Mucosa of rectum (tissue), 2 donors: ENCODE data around the gene PTOV1.

Experiments used
- H3K27ac ChIP-seq, 2 donors: one replicate each; pipeline ENCODE4 v1.7.0; 2013; ENCODE audit warnings: inconsistent platforms in 2 of 2, low read depth in 2 of 2, low read length in 2 of 2
- H3K27me3 ChIP-seq, 2 donors: one replicate each; pipeline ENCODE4 v1.7.0; 2013; ENCODE audit warnings: low read length in 2 of 2; ENCODE audit not compliant: control insufficient read depth in 2 of 2, insufficient read depth in 2 of 2
- H3K36me3 ChIP-seq, 2 donors: one replicate each; pipeline ENCODE4 v1.7.0; 2013; ENCODE audit warnings: low read length in 2 of 2; ENCODE audit not compliant: control insufficient read depth in 2 of 2, insufficient read depth in 2 of 2
- H3K4me1 ChIP-seq, 2 donors: one replicate each; pipeline ENCODE4 v1.7.0; 2013; ENCODE audit warnings: low read length in 2 of 2, mild to moderate bottlenecking in 1 of 2; ENCODE audit not compliant: control insufficient read depth in 2 of 2, insufficient read depth in 2 of 2
- H3K4me3 ChIP-seq, 2 donors: one replicate each; pipeline ENCODE4 v1.7.0; 2013; ENCODE audit warnings: low read length in 2 of 2
- H3K9ac ChIP-seq, 2 donors: one replicate each; pipeline ENCODE4 v1.7.0; 2013; ENCODE audit warnings: low read length in 2 of 2, low read depth in 1 of 2, mild to moderate bottlenecking in 1 of 2
- H3K9me3 ChIP-seq, 2 donors: one replicate each; pipeline ENCODE4 v1.7.0; 2013; ENCODE audit warnings: low read length in 2 of 2; ENCODE audit not compliant: control insufficient read depth in 2 of 2
- donor health status: healthy.
- donor health status: Normal muscosa, but diverticular disease.

Gene PTOV1

GRCh38 chr19:49880162-49880869 lies 29.4 kb downstream of the PTOV1 start:
- Histone ChIP-seq H3K9ac (no peak overlapping the region), H3K4me3 (no peak overlapping the region), H3K4me1 (peaks cover 13 to 17% of the 10 kb centered on the region in 2 donors), H3K9me3 (no peaks in the 10 kb centered on the region), H3K36me3 (peaks cover 56 to 59% of the 10 kb centered on the region in 2 donors), H3K27me3 (no peaks in the 10 kb centered on the region), H3K27ac (no peak overlapping the region)

GRCh38 chr19:49881186-49881585 lies 30.2 kb downstream of the PTOV1 start:
- H3K4me1 ChIP-seq: peaks cover 7 to 11% of the 10 kb centered on the region in 2 donors
- H3K27me3 ChIP-seq: no peaks in the 10 kb centered on the region
- no peak overlapping the region for H3K9ac ChIP-seq
- H3K4me3 ChIP-seq: no peak overlapping the region
- peaks cover 56 to 59% of the 10 kb centered on the region in 2 donors for H3K36me3 ChIP-seq
- H3K27ac ChIP-seq: no peak overlapping the region
- no peaks in the 10 kb centered on the region for H3K9me3 ChIP-seq

- H3K9me3 ChIP-seq: no peaks in the 10 kb centered on the region
- H3K27ac ChIP-seq: no peak overlapping the region
- peaks cover 7 to 11% of the 10 kb centered on the region in 2 donors for H3K4me1 ChIP-seq
- H3K9ac ChIP-seq: no peak overlapping the region
- peaks cover 56 to 59% of the 10 kb centered on the region in 2 donors for H3K36me3 ChIP-seq
- H3K4me3 ChIP-seq: no peak overlapping the region
- H3K27me3 ChIP-seq: no peaks in the 10 kb centered on the region
Observed at GRCh38 chr19:49881672-49882394, 30.9 kb downstream of the PTOV1 start.

GRCh38 chr19:49882643-49883042 lies 31.7 kb downstream of the PTOV1 start:
- H3K4me3 ChIP-seq: no peak overlapping the region
- H3K9me3 ChIP-seq: no peaks in the 10 kb centered on the region
- no peak overlapping the region for H3K9ac ChIP-seq
- H3K4me1 ChIP-seq: peaks cover 7 to 11% of the 10 kb centered on the region in 2 donors
- no peak overlapping the region for H3K27ac ChIP-seq
- no peaks in the 10 kb centered on the region for H3K27me3 ChIP-seq
- peaks cover 56 to 59% of the 10 kb centered on the region in 2 donors for H3K36me3 ChIP-seq

GRCh38 chr19:49883094-49883493 lies 32.1 kb downstream of the PTOV1 start:
- Histone ChIP-seq H3K4me3 (no peak overlapping the region), H3K27me3 (no peaks in the 10 kb centered on the region), H3K27ac (no peak overlapping the region), H3K36me3 (peaks cover 56 to 59% of the 10 kb centered on the region in 2 donors), H3K9me3 (no peaks in the 10 kb centered on the region), H3K9ac (no peak overlapping the region), H3K4me1 (peaks cover 5 to 9% of the 10 kb centered on the region in 2 donors)

GRCh38 chr19:49884109-49884508 lies 33.1 kb downstream of the PTOV1 start:
- H3K4me1 ChIP-seq: no peaks in the 10 kb centered on the region
- H3K9ac ChIP-seq: no peak overlapping the region
- H3K9me3 ChIP-seq: no peaks in the 10 kb centered on the region
- no peaks in the 10 kb centered on the region for H3K27me3 ChIP-seq
- no peak overlapping the region for H3K27ac ChIP-seq
- H3K36me3 ChIP-seq: peaks cover 54% of the 10 kb centered on the region in 2 donors
- H3K4me3 ChIP-seq: no peak overlapping the region

GRCh38 chr19:49884760-49885159 lies 33.8 kb downstream of the PTOV1 start:
- H3K4me3 ChIP-seq: no peak overlapping the region
- peaks cover 0 to under 1% of the 10 kb centered on the region in 2 donors for H3K4me1 ChIP-seq
- no peak overlapping the region for H3K27ac ChIP-seq
- H3K9me3 ChIP-seq: no peaks in the 10 kb centered on the region
- H3K9ac ChIP-seq: no peak overlapping the region
- peaks cover 49 to 50% of the 10 kb centered on the region in 2 donors for H3K36me3 ChIP-seq
- no peaks in the 10 kb centered on the region for H3K27me3 ChIP-seq

GRCh38 chr19:49887037-49887664 lies 36.2 kb downstream of the PTOV1 start:
- Histone ChIP-seq H3K27ac (no peak overlapping the region), H3K4me3 (no peak overlapping the region), H3K9me3 (no peaks in the 10 kb centered on the region), H3K36me3 (peaks cover 28% of the 10 kb centered on the region in 2 donors), H3K9ac (no peak overlapping the region), H3K27me3 (no peaks in the 10 kb centered on the region), H3K4me1 (peaks cover 4 to 6% of the 10 kb centered on the region in 2 donors)

- Histone ChIP-seq H3K36me3 (peaks cover 21% of the 10 kb centered on the region in 2 donors), H3K9me3 (no peaks in the 10 kb centered on the region), H3K4me3 (no peak overlapping the region), H3K4me1 (peaks cover 4 to 6% of the 10 kb centered on the region in 2 donors), H3K27me3 (no peaks in the 10 kb centered on the region), H3K9ac (no peak overlapping the region), H3K27ac (no peak overlapping the region)
Observed at GRCh38 chr19:49887665-49888509, 36.9 kb downstream of the PTOV1 start.
